Measurements from ENCODE around the gene ADCY10. TPM values are rescaled to one million over a fixed set of nuclear protein-coding genes. Genes with fewer than 3 reads are reported as not detected.
A peak's percentile ranks its signal among the peaks of the same experiment; 100 is the strongest.

The ADCY10 gene
- total RNA-seq, 4 donors from 2014 or later = not detected

DNA sequence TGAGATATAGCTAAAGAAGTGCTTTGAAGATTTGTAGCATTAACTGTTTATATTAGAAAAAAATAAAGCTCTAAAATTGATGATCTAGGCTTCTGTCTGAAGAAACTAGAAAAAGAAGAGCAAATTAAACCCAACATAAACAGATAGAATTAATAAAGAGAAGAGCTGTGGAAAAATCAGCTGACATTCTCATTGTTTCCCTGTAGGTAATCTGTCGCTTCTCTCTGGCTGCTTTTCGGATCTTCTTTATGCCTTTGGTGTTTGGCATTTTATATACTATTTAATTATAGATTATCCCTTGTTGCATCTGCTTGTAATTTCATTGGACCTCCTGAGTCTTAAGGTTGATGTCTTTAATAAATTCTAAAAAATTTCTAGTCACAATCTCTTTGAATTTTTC lies 132.4 kb downstream of the ADCY10 start:
- no peak for DNase-seq (ENCODE audit: low spot score in 2 of 2)
- Histone ChIP-seq H3K4me3 (no peak overlapping the region), H3K36me3 (peaks cover 25% of the 10 kb centered on the region), H3K9me3 (no peaks in the 10 kb centered on the region), H3K27me3 (no peaks in the 10 kb centered on the region), H3K4me1 (no peaks in the 10 kb centered on the region), H3K27ac (no peak overlapping the region)
- TF ChIP-seq POLR2A (IDR thresholded peaks at IDR 0.05) (no peak), POLR2AphosphoS5 (IDR thresholded peaks at IDR 0.05) (no peak), EP300 (IDR thresholded peaks at IDR 0.05) (no peak)
- TF ChIP-seq, protein P1, sequence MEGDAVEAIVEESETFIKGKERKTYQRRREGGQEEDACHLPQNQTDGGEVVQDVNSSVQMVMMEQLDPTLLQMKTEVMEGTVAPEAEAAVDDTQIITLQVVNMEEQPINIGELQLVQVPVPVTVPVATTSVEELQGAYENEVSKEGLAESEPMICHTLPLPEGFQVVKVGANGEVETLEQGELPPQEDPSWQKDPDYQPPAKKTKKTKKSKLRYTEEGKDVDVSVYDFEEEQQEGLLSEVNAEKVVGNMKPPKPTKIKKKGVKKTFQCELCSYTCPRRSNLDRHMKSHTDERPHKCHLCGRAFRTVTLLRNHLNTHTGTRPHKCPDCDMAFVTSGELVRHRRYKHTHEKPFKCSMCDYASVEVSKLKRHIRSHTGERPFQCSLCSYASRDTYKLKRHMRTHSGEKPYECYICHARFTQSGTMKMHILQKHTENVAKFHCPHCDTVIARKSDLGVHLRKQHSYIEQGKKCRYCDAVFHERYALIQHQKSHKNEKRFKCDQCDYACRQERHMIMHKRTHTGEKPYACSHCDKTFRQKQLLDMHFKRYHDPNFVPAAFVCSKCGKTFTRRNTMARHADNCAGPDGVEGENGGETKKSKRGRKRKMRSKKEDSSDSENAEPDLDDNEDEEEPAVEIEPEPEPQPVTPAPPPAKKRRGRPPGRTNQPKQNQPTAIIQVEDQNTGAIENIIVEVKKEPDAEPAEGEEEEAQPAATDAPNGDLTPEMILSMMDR (IDR thresholded peaks at IDR 0.05) = no peak
- WGBS = 97% methylated on average over 2 of the region's 2 CpGs

DNA sequence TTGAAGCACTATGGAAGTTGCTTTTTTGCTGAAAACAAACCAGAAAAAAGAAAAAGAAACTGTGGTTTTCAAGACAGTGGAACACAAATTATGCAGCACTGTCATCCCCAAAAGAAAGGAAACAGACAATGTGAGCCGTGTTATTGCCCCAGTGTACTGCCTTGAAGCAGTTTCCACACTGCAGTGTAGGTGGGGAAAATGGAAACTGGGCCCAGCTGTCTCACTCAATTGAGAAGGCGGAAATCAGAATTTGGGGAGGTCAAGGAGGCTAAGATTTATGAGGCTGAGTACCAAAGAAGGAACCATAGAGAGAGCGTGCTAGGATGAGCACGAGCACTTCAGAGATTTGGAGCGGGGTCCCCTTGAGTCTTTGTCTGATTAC lies 136.7 kb downstream of the ADCY10 start:
- Histone ChIP-seq H3K27ac (no peak overlapping the region), H3K9me3 (no peaks in the 10 kb centered on the region), H3K27me3 (no peaks in the 10 kb centered on the region), H3K4me1 (peaks cover 16% of the 10 kb centered on the region), H3K4me3 (no peak overlapping the region), H3K36me3 (peaks cover 36% of the 10 kb centered on the region)
- TF ChIP-seq POLR2A (IDR thresholded peaks at IDR 0.05) (no peak), POLR2AphosphoS5 (IDR thresholded peaks at IDR 0.05) (no peak), EP300 (IDR thresholded peaks at IDR 0.05) (no peak)
- TF ChIP-seq, protein P1 (IDR thresholded peaks at IDR 0.05) = no peak
- WGBS = 90% methylated on average over 5 of the region's 5 CpGs
- no peak for DNase-seq (ENCODE audit: low spot score in 2 of 2)

DNA sequence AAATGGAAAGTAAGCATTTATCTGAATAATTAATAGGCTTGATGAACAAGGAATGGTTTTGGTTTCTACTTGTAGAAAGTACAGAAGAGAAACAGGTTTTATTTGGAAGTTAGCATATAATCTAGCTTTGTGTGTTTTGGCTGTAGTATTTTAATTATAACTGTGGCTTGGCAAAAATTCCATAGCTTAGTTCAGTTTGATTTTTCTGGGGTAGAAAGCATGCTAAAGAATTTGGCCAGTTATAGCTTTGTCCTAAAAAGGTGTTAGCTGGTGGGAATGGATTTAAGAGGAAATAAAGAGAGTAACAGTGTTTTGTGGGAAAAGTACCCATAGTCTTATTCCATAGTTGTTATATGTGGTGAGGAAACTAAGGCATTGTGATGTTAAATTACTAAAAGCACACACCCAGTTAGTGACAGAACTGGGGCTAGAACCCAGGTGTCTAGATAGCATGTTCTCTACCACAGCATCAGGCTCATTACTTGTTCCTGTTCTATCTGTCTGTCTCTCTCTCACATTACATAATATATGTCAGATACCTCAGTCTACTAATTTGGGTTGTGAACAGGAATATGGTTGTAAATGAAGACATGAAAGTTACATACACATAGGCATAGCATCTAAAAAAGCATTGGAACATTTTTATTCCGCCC lies 137.2 kb downstream of the ADCY10 start:
- Histone ChIP-seq H3K4me3 (no peak overlapping the region), H3K4me1 (peaks cover 18% of the 10 kb centered on the region), H3K27me3 (no peaks in the 10 kb centered on the region), H3K27ac (peak overlapping the region; percentile 14), H3K36me3 (peaks cover 41% of the 10 kb centered on the region), H3K9me3 (no peaks in the 10 kb centered on the region)
- no peak for DNase-seq (ENCODE audit: low spot score in 2 of 2)
- TF ChIP-seq POLR2AphosphoS5 (IDR thresholded peaks at IDR 0.05) (no peak), POLR2A (IDR thresholded peaks at IDR 0.05) (no peak), EP300 (IDR thresholded peaks at IDR 0.05) (no peak)
- TF ChIP-seq, protein P1 (IDR thresholded peaks at IDR 0.05) = no peak
- 86% methylated on average over 1 of the region's 1 CpG for WGBS

DNA sequence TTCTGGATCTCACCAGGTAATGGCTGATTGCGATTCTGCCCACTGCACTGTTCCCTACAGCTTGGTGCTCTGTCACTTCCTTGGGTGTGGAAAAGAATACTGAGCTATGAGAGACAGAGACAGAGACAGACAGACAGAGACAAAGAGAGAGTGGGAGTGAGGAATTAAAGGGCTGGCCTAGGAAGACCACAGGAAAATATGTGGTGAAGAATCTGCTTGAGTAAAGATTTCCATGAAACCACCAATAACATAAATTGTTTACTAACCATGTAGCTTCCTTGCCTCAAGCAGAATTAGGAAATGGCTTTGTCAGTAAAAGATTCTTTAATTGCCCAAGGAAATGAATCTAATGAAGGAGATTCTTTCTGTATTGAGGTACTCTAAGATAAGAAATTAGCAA lies 137.8 kb downstream of the ADCY10 start:
- Histone ChIP-seq H3K9me3 (no peaks in the 10 kb centered on the region), H3K27ac (peak overlapping the region; percentile 14), H3K27me3 (no peaks in the 10 kb centered on the region), H3K36me3 (peaks cover 45% of the 10 kb centered on the region), H3K4me3 (no peak overlapping the region), H3K4me1 (peaks cover 20% of the 10 kb centered on the region)
- TF ChIP-seq POLR2A (IDR thresholded peaks at IDR 0.05) = no peak
- TF ChIP-seq, protein P1 (IDR thresholded peaks at IDR 0.05) = no peak
- DNase-seq (ENCODE audit: low spot score in 2 of 2) = no peak
- 70% methylated on average over 1 of the region's 1 CpG for WGBS

DNA sequence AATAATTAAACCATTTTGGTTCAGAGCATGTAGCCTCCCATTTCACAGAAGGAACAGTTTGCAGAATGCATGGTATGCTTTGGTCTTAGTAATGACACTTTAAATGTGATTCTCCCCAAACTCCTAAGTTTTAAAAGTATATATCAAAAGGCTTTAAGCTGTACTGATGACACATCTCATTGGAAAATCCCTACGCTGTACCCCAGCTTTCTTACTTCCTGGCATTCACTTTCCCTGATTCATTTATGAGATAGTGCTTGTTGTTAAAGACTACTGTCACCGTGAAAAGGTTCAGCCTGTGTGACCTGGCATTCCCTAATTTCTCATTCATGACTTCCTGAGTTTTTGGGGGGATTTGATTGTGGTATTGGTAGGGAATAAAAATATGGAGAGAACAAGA lies 138.8 kb downstream of the ADCY10 start:
- no peak overlapping the region for H3K27ac ChIP-seq
- whole genome bisulfite sequencing = 49% methylated on average over 2 of the region's 2 CpGs
- TF ChIP-seq, protein P1 (IDR thresholded peaks at IDR 0.05) = no peak
- TF ChIP-seq EP300 (IDR thresholded peaks at IDR 0.05) (no peak), POLR2AphosphoS5 (IDR thresholded peaks at IDR 0.05) (no peak), POLR2A (IDR thresholded peaks at IDR 0.05) (no peak)
- no peak for DNase-seq (ENCODE audit: low spot score in 2 of 2)
- H3K4me3 ChIP-seq = no peak overlapping the region
- peaks cover 20% of the 10 kb centered on the region for H3K4me1 ChIP-seq
- no peaks in the 10 kb centered on the region for H3K9me3 ChIP-seq
- H3K27me3 ChIP-seq = no peaks in the 10 kb centered on the region
- peaks cover 41% of the 10 kb centered on the region for H3K36me3 ChIP-seq
